Upper lobe of left lung (tissue), 4 donors: ENCODE measurements around the gene ARL3.

Experiments used
- POLR2A ChIP-seq, 4 donors: fragments of 450-650 bp; IDR thresholded peaks; one replicate each; pipeline ENCODE4 v1.5.1; 2016 to 2017; ENCODE audit warnings: antibody characterized with exemption in 4 of 4, mild to moderate bottlenecking in 2 of 4
- POLR2AphosphoS5 ChIP-seq, 2 donors: sonication (generic); formaldehyde crosslinking; IDR thresholded peaks; one replicate each; pipeline ENCODE4 v1.5.1; 2017; ENCODE audit warnings: antibody characterized with exemption in 2 of 2
- TF ChIP-seq, protein P1 (sequence below), 6 experiments: fragments of 450-650 bp in 4 of 6; fragments of 200-600 bp in 2 of 6; sonication (generic) in 2 of 6; IDR thresholded peaks; one replicate each; pipeline ENCODE4 v1.5.1; 2016 to 2019; ENCODE audit warnings: antibody characterized with exemption in 6 of 6

DNA sequence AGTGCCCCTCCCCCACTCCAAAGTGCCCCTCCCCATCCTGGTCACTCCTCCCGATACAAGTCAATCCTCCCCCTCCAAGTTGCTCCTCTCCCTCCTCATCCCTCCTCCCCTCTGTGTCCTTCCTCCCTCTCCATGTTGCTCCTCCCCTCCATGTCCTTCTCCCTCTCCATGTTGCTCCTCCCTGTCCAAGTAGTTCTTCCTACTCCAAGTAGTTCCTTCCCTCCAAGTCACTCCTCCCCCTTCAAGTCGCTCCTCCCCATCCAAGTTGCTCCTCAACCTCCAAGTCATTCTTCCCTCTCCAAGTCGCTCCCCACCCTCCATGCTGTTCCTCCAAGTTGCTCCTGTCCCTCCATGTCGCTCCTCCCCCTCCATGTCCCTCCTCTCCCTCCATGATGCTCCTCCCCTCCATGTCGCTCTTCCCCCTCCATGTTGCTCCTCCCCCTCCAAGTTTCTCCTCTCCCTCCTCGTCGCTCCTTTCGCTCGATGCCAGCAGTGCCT, 20.9 kb upstream of the ARL3 start:
- TF ChIP-seq, protein P1, sequence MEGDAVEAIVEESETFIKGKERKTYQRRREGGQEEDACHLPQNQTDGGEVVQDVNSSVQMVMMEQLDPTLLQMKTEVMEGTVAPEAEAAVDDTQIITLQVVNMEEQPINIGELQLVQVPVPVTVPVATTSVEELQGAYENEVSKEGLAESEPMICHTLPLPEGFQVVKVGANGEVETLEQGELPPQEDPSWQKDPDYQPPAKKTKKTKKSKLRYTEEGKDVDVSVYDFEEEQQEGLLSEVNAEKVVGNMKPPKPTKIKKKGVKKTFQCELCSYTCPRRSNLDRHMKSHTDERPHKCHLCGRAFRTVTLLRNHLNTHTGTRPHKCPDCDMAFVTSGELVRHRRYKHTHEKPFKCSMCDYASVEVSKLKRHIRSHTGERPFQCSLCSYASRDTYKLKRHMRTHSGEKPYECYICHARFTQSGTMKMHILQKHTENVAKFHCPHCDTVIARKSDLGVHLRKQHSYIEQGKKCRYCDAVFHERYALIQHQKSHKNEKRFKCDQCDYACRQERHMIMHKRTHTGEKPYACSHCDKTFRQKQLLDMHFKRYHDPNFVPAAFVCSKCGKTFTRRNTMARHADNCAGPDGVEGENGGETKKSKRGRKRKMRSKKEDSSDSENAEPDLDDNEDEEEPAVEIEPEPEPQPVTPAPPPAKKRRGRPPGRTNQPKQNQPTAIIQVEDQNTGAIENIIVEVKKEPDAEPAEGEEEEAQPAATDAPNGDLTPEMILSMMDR (IDR thresholded peaks at IDR 0.05): no peak
- TF ChIP-seq POLR2A (IDR thresholded peaks at IDR 0.05) (no peak), POLR2AphosphoS5 (IDR thresholded peaks at IDR 0.05) (no peak)
